Mucosa of stomach (tissue), 1 donor: ENCODE results near the gene SLC5A9.

Source experiments
- H3K27me3 ChIP-seq: one replicate; pipeline ENCODE4 v1.7.0; 2013; ENCODE audit warnings: mild to moderate bottlenecking, low read length; ENCODE audit not compliant: control insufficient read depth, insufficient read depth
- H3K36me3 ChIP-seq: one replicate; pipeline ENCODE4 v1.7.0; 2013; ENCODE audit warnings: low read length; ENCODE audit not compliant: control insufficient read depth, insufficient read depth
- H3K4me1 ChIP-seq: one replicate; pipeline ENCODE4 v1.7.0; 2013; ENCODE audit warnings: mild to moderate bottlenecking, low read length; ENCODE audit not compliant: control insufficient read depth, insufficient read depth
- H3K4me3 ChIP-seq: one replicate; pipeline ENCODE4 v1.7.0; 2013; ENCODE audit warnings: low read length
- H3K9ac ChIP-seq: one replicate; pipeline ENCODE4 v1.7.0; 2013; ENCODE audit warnings: mild to moderate bottlenecking, low read length, moderate library complexity
- H3K9me3 ChIP-seq: one replicate; pipeline ENCODE4 v1.7.0; 2013; ENCODE audit warnings: mild to moderate bottlenecking, low read length, moderate library complexity; ENCODE audit not compliant: control insufficient read depth
- donor health status: Pancreatic carcinoma.

The SLC5A9 gene

DNA sequence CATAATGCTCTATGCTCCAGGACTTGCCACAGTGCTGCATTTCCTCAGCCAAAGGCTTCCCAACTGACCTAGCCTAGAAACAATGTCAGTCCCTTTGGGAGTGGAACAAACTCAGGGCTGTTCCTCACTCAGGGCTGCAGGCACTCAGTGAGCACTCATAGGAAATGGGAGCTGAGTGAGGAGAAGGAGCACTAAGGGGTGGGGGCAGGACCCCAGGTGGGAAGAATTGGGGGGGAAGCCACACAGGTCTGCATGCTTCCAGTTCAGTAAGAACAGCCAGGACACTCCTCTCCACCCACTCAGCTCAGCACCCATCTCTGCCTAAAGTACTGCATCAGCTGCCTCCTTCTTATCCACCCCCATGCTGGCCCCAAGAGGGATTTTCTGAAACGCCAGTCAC is 7.3 kb upstream of the SLC5A9 start:
- H3K36me3 ChIP-seq = no peaks in the 10 kb centered on the region
- no peak overlapping the region for H3K4me3 ChIP-seq
- peaks cover 5% of the 10 kb centered on the region for H3K4me1 ChIP-seq
- no peaks in the 10 kb centered on the region for H3K9me3 ChIP-seq
- no peaks in the 10 kb centered on the region for H3K27me3 ChIP-seq
- no peak overlapping the region for H3K9ac ChIP-seq

DNA sequence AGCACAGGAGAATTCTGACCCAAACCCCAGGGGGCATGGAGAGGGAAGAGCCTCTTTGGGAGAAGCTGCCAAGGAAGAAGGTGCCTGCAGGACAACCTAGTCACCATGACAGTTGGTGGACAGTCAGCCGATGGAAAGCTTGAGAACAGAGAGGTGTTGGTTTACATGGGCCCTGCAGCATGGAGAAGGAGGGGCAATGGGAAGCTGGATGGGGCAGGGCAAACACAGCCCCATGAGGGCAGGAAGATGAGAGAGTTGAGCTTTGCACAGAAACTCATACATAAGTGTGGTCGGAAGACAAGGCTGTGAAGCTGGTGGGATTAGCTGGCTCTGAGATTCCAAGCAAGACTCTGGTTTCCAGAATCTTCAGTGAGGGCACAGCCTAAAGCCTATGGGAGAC is 6.6 kb upstream of the SLC5A9 start:
- no peak overlapping the region for H3K4me3 ChIP-seq
- no peaks in the 10 kb centered on the region for H3K27me3 ChIP-seq
- H3K9ac ChIP-seq = no peak overlapping the region
- H3K4me1 ChIP-seq = peaks cover 5% of the 10 kb centered on the region
- H3K9me3 ChIP-seq = no peaks in the 10 kb centered on the region
- H3K36me3 ChIP-seq = no peaks in the 10 kb centered on the region

DNA sequence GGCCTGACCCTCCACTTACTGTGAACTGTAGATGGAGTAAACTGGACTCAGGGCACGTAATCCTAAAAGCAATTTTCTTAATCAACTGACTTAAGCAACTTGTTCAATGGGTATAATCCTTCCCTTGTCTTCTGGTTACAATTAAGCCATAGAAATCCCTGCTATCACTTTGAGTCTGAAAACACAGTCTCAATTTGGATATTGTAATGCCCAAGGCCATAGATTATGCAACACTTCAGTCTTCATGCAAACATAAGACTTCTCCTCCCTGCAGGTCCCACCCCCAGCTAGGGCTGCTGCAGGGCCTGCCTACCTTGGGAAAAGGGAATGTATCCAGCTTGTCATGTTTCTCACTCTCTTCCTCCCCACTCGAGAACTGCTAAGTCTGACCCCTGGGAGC is 6.2 kb upstream of the SLC5A9 start:
- H3K9ac ChIP-seq = no peak overlapping the region
- H3K27me3 ChIP-seq = no peaks in the 10 kb centered on the region
- H3K9me3 ChIP-seq = no peaks in the 10 kb centered on the region

DNA sequence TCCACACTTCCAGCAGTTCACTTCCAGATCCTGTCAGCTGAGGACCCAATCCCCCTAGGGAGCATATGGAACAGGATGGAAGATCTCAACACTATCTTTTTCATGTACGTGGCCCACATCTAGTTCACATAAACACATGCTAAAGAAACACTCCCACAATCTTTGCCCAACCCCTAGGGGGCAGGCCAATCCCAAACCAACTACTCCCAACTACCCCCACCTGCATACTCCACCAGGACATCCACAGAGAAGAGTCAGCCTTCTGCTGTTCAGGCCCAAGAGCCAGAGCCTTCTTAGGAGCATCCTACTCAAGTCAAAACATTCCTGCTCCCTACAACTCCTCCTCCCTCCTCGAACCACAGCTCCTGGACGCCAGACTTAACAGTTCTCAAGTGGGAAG is 5.6 kb upstream of the SLC5A9 start:
- H3K9ac ChIP-seq = no peak overlapping the region
- no peaks in the 10 kb centered on the region for H3K36me3 ChIP-seq
- H3K9me3 ChIP-seq = no peaks in the 10 kb centered on the region
- no peak overlapping the region for H3K4me3 ChIP-seq
- peaks cover 5% of the 10 kb centered on the region for H3K4me1 ChIP-seq
- no peaks in the 10 kb centered on the region for H3K27me3 ChIP-seq

More for the DNA sequence above, 6.2 kb upstream of the SLC5A9 start:
- no peaks in the 10 kb centered on the region for H3K36me3 ChIP-seq
- H3K4me3 ChIP-seq = no peak overlapping the region
- H3K4me1 ChIP-seq = peaks cover 5% of the 10 kb centered on the region

- no peaks in the 10 kb centered on the region for H3K36me3 ChIP-seq
- no peaks in the 10 kb centered on the region for H3K27me3 ChIP-seq
- H3K9me3 ChIP-seq = no peaks in the 10 kb centered on the region
- H3K9ac ChIP-seq = no peak overlapping the region
- H3K4me1 ChIP-seq = peaks cover 14% of the 10 kb centered on the region
- no peak overlapping the region for H3K4me3 ChIP-seq
Measured at GRCh38 chr1:48217856-48218255, 4.7 kb upstream of the SLC5A9 start.

DNA sequence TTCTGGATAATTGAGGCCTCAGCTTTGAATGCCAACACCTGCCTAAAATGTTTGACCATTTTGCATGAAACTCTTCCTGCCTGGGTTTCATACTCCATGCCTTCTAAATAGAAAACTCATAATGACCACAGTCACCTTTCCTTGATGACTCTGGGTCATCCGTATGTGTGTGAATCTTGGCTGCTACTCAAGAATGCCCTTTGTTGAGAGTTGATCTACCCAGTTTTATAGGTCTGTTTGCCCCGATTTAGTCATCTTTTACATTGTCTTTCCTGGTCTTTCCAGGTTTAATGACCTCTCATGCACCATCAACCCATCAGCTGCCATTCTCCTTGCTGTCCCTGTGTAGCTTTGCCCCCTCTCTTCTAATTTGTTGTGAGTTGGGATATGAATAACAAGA is 2.7 kb upstream of the SLC5A9 start:
- no peaks in the 10 kb centered on the region for H3K9me3 ChIP-seq
- no peaks in the 10 kb centered on the region for H3K36me3 ChIP-seq
- peaks cover 22% of the 10 kb centered on the region for H3K4me1 ChIP-seq
- no peak overlapping the region for H3K9ac ChIP-seq
- no peak overlapping the region for H3K4me3 ChIP-seq
- no peaks in the 10 kb centered on the region for H3K27me3 ChIP-seq

DNA sequence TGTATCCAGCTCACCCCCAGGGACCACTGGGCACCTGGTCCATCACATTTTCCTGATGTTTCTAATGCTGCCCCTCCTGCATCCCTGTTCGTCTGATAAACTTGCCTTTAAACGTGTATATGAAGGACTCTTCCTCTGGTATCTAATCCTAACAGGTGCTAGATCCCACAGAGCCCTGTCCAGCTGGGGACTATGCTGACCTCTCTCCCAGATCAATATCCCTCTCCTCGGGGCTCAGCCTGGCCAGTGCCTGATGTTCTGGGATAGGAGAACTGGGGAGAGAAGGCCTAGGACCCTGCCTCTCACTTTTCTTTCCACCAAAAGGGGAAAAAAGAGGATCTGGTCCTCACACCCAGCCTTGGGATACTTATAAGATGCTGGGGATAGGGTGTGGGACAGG is 1.4 kb upstream of the SLC5A9 start:
- Histone ChIP-seq H3K27me3 (no peaks in the 10 kb centered on the region), H3K9ac (no peak overlapping the region), H3K36me3 (no peaks in the 10 kb centered on the region), H3K9me3 (no peaks in the 10 kb centered on the region), H3K4me3 (no peak overlapping the region), H3K4me1 (peaks cover 18% of the 10 kb centered on the region)

DNA sequence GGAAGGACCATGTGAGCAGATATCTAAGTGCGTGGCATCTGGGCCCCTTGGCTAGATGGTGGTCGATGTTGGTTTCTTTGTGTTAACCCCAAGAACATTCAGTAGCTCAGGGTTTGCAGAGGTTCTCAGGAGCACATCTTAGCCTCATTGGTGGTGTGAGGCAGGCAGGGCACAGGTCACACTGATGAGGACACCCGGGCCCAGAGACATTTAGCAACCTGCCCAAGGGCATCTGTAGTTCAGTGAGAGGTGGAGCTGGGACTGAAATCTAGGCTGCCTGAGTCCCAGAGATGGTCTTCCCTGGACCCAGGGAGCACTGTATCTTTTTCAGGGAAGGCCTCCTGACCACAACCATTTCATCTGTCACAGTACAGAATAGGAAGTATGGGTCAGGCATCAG is 859 bp upstream of the SLC5A9 start:
- H3K4me1 ChIP-seq = peaks cover 18% of the 10 kb centered on the region
- no peaks in the 10 kb centered on the region for H3K27me3 ChIP-seq
- H3K4me3 ChIP-seq = no peak overlapping the region
- no peaks in the 10 kb centered on the region for H3K36me3 ChIP-seq
- H3K9ac ChIP-seq = no peak overlapping the region
- no peaks in the 10 kb centered on the region for H3K9me3 ChIP-seq

GRCh38 chr1:48223366-48224240 is 1.1 kb downstream of the SLC5A9 start:
- Histone ChIP-seq H3K4me3 (no peak overlapping the region), H3K4me1 (peaks cover 18% of the 10 kb centered on the region)

GRCh38 chr1:48224791-48225190 is 2.3 kb downstream of the SLC5A9 start:
- Histone ChIP-seq H3K4me1 (peaks cover 18% of the 10 kb centered on the region), H3K36me3 (no peaks in the 10 kb centered on the region), H3K4me3 (no peak overlapping the region), H3K27me3 (no peaks in the 10 kb centered on the region), H3K9me3 (no peaks in the 10 kb centered on the region), H3K9ac (no peak overlapping the region)

More at GRCh38 chr1:48223366-48224240, 1.1 kb downstream of the SLC5A9 start:
- H3K36me3 ChIP-seq = no peaks in the 10 kb centered on the region
- no peak overlapping the region for H3K9ac ChIP-seq
- no peaks in the 10 kb centered on the region for H3K9me3 ChIP-seq
- no peaks in the 10 kb centered on the region for H3K27me3 ChIP-seq

GRCh38 chr1:48225579-48225978 is 3.1 kb downstream of the SLC5A9 start:
- Histone ChIP-seq H3K4me3 (no peak overlapping the region), H3K9me3 (no peaks in the 10 kb centered on the region), H3K4me1 (peaks cover 18% of the 10 kb centered on the region), H3K27me3 (no peaks in the 10 kb centered on the region), H3K9ac (no peak overlapping the region), H3K36me3 (no peaks in the 10 kb centered on the region)

DNA sequence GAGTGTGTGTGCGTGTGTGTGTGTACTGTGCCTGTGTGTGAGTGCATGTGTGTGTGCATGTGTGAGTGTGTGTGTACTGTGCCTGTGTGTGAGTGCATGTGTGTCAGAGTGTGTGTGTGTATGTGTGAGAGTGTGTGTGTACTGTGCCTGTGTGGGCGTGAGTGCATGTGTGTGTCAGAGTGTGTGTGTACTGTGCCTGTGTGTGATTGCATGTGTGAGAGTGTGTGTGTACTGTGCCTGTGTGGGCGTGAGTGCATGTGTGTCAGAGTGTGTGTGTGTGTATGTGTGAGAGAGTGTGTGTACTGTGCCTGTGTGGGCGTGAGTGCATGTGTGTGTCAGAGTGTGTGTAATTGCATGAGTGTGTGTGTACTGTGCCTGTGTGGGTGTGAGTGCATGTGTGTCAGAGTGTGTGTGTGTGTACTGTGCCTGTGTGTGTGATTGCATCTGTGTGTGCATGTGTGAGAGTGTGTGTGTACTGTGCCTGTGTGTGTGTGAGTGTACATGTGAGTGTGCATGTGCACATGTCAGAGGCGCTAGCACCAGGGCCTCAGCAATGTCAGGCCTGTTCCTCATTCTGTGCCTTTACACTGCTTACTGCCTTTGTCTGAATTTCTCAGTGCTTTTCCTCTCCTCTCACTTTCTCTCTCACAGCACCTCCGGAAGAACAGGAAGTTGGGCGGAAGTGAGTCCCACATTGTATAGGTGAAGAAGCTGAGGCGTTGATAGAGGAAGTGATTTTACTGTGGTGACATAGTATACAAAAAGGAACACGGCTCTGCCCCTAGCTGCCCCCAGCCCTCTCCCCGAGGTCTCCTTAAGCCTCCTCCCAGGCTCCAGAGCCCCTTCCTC is 4.9 kb downstream of the SLC5A9 start:
- Histone ChIP-seq H3K9me3 (no peaks in the 10 kb centered on the region), H3K4me3 (no peak overlapping the region), H3K36me3 (no peaks in the 10 kb centered on the region), H3K4me1 (peaks cover 13% of the 10 kb centered on the region), H3K27me3 (no peaks in the 10 kb centered on the region), H3K9ac (no peak overlapping the region)
